Parathyroid adenoma (tissue), 2 donors: ENCODE results near the gene FRS3.
A peak's percentile ranks its signal among the peaks of the same experiment; 100 is the strongest.

Experiments used
- H2AFZ ChIP-seq: fragments of 300-600 bp; sonication (generic); one replicate; pipeline ENCODE4 v1.7.0; 2017; ENCODE audit warnings: antibody characterized with exemption, mild to moderate bottlenecking
- H3K27ac ChIP-seq: fragments of 300-600 bp; sonication (generic); one replicate; pipeline ENCODE4 v1.7.0; 2017
- H3K27me3 ChIP-seq: fragments of 300-600 bp; sonication (generic); one replicate; pipeline ENCODE4 v1.7.0; 2017; ENCODE audit warnings: low read length; ENCODE audit not compliant: control insufficient read depth, insufficient read depth
- H3K36me3 ChIP-seq: fragments of 300-600 bp; sonication (generic); one replicate; pipeline ENCODE4 v1.7.0; 2017; ENCODE audit warnings: low read length; ENCODE audit not compliant: control insufficient read depth, insufficient read depth
- H3K4me1 ChIP-seq: fragments of 300-600 bp; sonication (generic); one replicate; pipeline ENCODE4 v1.7.0; 2017; ENCODE audit warnings: control low read depth
- H3K4me2 ChIP-seq: fragments of 300-600 bp; sonication (generic); one replicate; pipeline ENCODE4 v1.7.0; 2017; ENCODE audit warnings: low read length
- H3K4me3 ChIP-seq: fragments of 300-600 bp; sonication (generic); one replicate; pipeline ENCODE4 v1.7.0; 2017; ENCODE audit warnings: low read depth, low read length
- H3K79me2 ChIP-seq: fragments of 300-600 bp; sonication (generic); one replicate; pipeline ENCODE4 v1.7.0; 2017; ENCODE audit warnings: control low read depth
- H3K9ac ChIP-seq: fragments of 300-600 bp; sonication (generic); one replicate; pipeline ENCODE4 v1.7.0; 2017; ENCODE audit warnings: mild to moderate bottlenecking
- H3K9me3 ChIP-seq: fragments of 300-600 bp; sonication (generic); one replicate; pipeline ENCODE4 v1.7.0; 2017; ENCODE audit warnings: low read length; ENCODE audit not compliant: control insufficient read depth
- TF ChIP-seq, protein P1 (sequence below): fragments of 300-600 bp; sonication (generic); IDR thresholded peaks from one replicate; pipeline ENCODE4 v1.7.0; 2017; ENCODE audit warnings: antibody characterized with exemption, mild to moderate bottlenecking
- donor health status: primary hyperparathyroidism.

FRS3 gene

DNA sequence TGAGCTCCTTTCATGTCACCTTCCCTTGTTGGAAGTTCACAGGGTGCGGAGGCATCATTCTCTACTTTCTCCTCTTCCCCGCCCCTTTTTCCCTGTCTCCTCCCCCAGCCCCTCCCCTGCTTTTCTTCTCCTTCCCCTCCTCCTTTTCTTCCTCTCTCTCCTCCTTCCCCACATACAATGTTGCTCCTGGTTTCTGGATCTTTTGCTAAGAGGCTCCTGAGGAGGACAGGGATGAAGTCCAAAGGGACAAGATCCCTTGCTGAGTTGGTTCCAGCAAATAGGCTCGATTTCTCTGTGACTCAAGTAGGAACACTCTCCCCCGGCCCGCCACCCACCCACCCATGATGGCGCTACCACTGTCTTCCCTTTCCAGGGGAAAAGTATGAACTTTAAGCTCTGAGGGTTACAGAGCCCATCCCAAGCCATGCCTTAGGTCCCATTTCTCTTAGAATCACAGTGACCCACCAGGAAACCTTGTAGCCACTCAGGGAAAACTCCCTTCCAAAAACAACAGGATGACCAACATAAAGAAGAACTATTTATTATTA, 43.4 kb downstream of the FRS3 start:
- Histone ChIP-seq H3K4me3 (no peak overlapping the region), H3K27ac (no peak overlapping the region)

DNA sequence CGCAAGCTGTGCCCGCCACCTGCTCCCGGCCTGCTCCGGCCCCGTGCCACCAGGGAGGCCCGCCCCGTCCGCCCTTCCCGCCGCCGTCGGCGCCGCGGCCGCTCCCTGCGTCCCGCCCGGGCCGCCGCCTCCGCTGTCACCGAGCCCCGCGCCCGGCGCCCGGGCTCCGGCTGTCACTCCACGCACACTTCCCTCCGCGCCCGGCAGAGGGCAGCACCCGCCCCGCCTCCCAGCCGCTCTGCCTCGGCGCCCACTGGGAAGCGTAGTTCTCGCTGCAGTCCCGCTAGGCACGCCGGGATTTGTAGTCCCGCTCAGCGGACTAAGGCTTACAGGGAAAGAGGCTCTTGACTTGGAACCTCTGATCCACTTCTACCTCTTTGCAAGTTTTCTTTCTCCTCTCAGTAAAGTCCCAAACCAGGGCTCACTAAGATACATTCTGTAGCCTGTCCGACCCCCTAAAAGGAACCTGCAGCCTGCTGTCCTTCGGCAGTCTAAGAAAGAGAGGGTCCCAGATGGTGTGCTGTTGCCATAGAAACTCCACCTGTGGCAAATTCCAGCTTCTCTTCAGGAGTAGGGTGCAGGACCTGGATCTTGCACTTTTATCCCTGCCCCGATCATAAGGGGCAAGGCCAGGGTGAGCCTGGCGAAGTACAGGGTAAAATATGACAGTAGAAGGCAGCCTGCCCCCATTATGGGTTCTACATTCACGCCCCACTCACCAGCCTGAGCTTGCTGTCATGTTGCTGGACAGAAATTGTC, 44.1 kb downstream of the FRS3 start, which contains the start of gene TFEB:
Gene TFEB (minus strand): TSS at position 182 of the 759 bp plus-strand sequence. CDS start 44,395 bp downstream, outside the sequence.
- Histone ChIP-seq H3K27me3 (no peaks in the 10 kb centered on the region), H3K4me1 (peaks cover 10% of the 10 kb centered on the region), H3K36me3 (no peaks in the 10 kb centered on the region), H3K79me2 (peaks cover 20% of the 10 kb centered on the region), H3K9ac (peak within 1 kb of the TSS; percentile 15), H2AFZ (peak within 1 kb of the TSS; percentile 92), H3K4me2 (peak within 1 kb of the TSS; percentile 74), H3K27ac (peak within 1 kb of the TSS; percentile 90), H3K9me3 (no peaks in the 10 kb centered on the region), H3K4me3 (peak within 1 kb of the TSS; percentile 71)
- TF ChIP-seq, protein P1, sequence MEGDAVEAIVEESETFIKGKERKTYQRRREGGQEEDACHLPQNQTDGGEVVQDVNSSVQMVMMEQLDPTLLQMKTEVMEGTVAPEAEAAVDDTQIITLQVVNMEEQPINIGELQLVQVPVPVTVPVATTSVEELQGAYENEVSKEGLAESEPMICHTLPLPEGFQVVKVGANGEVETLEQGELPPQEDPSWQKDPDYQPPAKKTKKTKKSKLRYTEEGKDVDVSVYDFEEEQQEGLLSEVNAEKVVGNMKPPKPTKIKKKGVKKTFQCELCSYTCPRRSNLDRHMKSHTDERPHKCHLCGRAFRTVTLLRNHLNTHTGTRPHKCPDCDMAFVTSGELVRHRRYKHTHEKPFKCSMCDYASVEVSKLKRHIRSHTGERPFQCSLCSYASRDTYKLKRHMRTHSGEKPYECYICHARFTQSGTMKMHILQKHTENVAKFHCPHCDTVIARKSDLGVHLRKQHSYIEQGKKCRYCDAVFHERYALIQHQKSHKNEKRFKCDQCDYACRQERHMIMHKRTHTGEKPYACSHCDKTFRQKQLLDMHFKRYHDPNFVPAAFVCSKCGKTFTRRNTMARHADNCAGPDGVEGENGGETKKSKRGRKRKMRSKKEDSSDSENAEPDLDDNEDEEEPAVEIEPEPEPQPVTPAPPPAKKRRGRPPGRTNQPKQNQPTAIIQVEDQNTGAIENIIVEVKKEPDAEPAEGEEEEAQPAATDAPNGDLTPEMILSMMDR = peak; percentile 91

More for the DNA sequence above, 43.4 kb downstream of the FRS3 start:
- no peaks in the 10 kb centered on the region for H3K27me3 ChIP-seq
- H3K9me3 ChIP-seq = no peaks in the 10 kb centered on the region
- peaks cover 5% of the 10 kb centered on the region for H3K4me1 ChIP-seq
- no peaks in the 10 kb centered on the region for H3K36me3 ChIP-seq
- H3K79me2 ChIP-seq = peaks cover 13% of the 10 kb centered on the region
- no peak overlapping the region for H2AFZ ChIP-seq
- no peak overlapping the region for H3K4me2 ChIP-seq
- no peak overlapping the region for H3K9ac ChIP-seq
- TF ChIP-seq, protein P1 = no peak

DNA sequence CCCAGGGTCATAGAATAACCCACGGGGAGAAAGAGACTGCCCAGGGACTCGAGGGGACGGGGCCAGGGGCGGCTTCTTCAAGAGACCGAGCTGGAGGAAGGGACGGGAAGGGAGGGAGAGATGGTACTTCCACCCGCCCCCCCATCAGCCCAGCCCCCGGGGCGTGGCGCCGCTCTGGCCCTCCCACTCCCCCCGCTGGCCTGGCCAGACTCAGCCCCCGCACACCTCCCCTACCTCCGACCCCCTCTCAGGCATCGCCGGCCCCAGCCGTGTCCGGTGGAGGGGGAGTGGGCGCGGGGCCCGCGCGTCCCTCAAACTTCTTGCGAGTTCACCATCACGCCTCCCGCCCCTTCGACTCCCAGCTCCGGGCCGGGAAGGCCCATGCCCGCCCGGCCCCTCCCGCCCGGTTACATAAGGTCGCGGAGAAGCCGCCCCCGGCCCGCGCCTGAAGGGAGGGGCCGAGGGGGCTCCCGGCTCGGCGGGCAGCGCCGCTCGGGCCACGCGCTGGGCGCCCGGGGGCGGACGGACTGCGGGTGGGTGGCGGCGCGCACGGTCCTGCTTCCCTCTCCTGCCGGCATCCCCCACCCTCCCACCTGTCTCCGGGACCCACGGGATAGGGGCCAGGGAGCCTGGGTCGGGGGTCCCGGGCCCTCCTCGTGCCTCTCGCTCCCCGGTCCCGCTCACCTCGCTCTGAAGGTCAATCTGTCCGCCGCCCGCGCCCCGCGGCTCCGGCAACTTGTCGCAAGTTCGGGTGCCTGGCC, 44.9 kb downstream of the FRS3 start:
- H3K27ac ChIP-seq = peak overlapping the region; percentile 90
- peak overlapping the region; percentile 15 for H3K9ac ChIP-seq
- peak overlapping the region; percentile 92 for H2AFZ ChIP-seq
- H3K36me3 ChIP-seq = no peaks in the 10 kb centered on the region
- peaks cover 24% of the 10 kb centered on the region for H3K79me2 ChIP-seq
- peak overlapping the region; percentile 71 for H3K4me3 ChIP-seq
- H3K4me1 ChIP-seq = peaks cover 17% of the 10 kb centered on the region
- no peaks in the 10 kb centered on the region for H3K9me3 ChIP-seq
- peak overlapping the region; percentile 65 for H3K4me2 ChIP-seq
- TF ChIP-seq, protein P1 = no peak
- H3K27me3 ChIP-seq = no peaks in the 10 kb centered on the region

- TF ChIP-seq, protein P1 = peak; percentile 5
- H3K9me3 ChIP-seq = no peaks in the 10 kb centered on the region
- peak overlapping the region; percentile 90 for H3K27ac ChIP-seq
- peak overlapping the region; percentile 15 for H3K9ac ChIP-seq
- peak overlapping the region; percentile 92 for H2AFZ ChIP-seq
- H3K4me2 ChIP-seq = peak overlapping the region; percentile 65
- no peaks in the 10 kb centered on the region for H3K36me3 ChIP-seq
- peaks cover 32% of the 10 kb centered on the region for H3K79me2 ChIP-seq
- peaks cover 24% of the 10 kb centered on the region for H3K4me1 ChIP-seq
- H3K27me3 ChIP-seq = no peaks in the 10 kb centered on the region
- H3K4me3 ChIP-seq = peak overlapping the region; percentile 71
Measured at GRCh38 chr6:41733707-41734665, 45.7 kb downstream of the FRS3 start.
